H9 (cell line): ENCODE data around the gene KCNMA1. TPM values are rescaled to one million over a fixed set of nuclear protein-coding genes. Genes with fewer than 3 reads are reported as not detected.

ENCODE experiments used
- DNase-seq: peaks from one replicate; pipeline ENCODE4 v3.0.0-alpha.2; 2017
- H2AFZ ChIP-seq: one replicate; pipeline ENCODE4 v1.6.1; 2013; ENCODE audit warnings: mild to moderate bottlenecking, low read length, control low read depth, moderate library complexity
- H2AK5ac ChIP-seq: 2 replicates; pipeline ENCODE4 v1.6.1; 2013; ENCODE audit warnings: low read length, control low read depth, mixed read lengths; ENCODE audit not compliant: insufficient read length
- H2BK120ac ChIP-seq: one replicate; pipeline ENCODE4 v1.6.1; 2013; ENCODE audit warnings: low read depth, mild to moderate bottlenecking, low read length, control low read depth, inconsistent platforms; ENCODE audit not compliant: poor library complexity, severe bottlenecking
- H2BK12ac ChIP-seq: 2 replicates; pipeline ENCODE4 v1.6.1; 2013; ENCODE audit warnings: low read length, control low read depth, mixed read lengths, low read depth; ENCODE audit not compliant: insufficient read length
- H2BK15ac ChIP-seq: 2 replicates; pipeline ENCODE4 v1.6.1; 2013; ENCODE audit warnings: low read depth, low read length, control low read depth
- H2BK20ac ChIP-seq: one replicate; pipeline ENCODE4 v1.6.1; 2013; ENCODE audit warnings: low read depth, mild to moderate bottlenecking, low read length, control low read depth, inconsistent platforms; ENCODE audit not compliant: poor library complexity, severe bottlenecking
- H2BK5ac ChIP-seq: 2 replicates; pipeline ENCODE4 v1.6.1; 2013; ENCODE audit warnings: low read length, control low read depth, mixed read lengths; ENCODE audit not compliant: insufficient read length
- H3K14ac ChIP-seq: 2 replicates; pipeline ENCODE4 v1.6.1; 2013; ENCODE audit warnings: low read length, control low read depth; ENCODE audit not compliant: insufficient read depth
- H3K18ac ChIP-seq: 2 replicates; pipeline ENCODE4 v1.6.1; 2013; ENCODE audit warnings: low read depth, mild to moderate bottlenecking, mixed read lengths, low read length, control low read depth; ENCODE audit not compliant: insufficient read length
- H3K23ac ChIP-seq: 2 replicates; pipeline ENCODE4 v1.6.1; 2013; ENCODE audit warnings: low read length, control low read depth, mixed read lengths, low read depth; ENCODE audit not compliant: insufficient read length
- H3K23me2 ChIP-seq: 2 replicates; pipeline ENCODE4 v1.6.1; 2013; ENCODE audit warnings: low read depth, mild to moderate bottlenecking, mixed read lengths, low read length, control low read depth; ENCODE audit not compliant: insufficient read length, poor library complexity, severe bottlenecking
- H3K27ac ChIP-seq: 2 replicates; pipeline ENCODE4 v1.5.1; 2013; ENCODE audit warnings: low read length, control low read depth, mixed read lengths, low read depth; ENCODE audit not compliant: insufficient read length
- H3K27me3 ChIP-seq: 2 replicates; pipeline ENCODE4 v1.6.1; 2013; ENCODE audit warnings: low read length, control low read depth, inconsistent platforms; ENCODE audit not compliant: insufficient read depth
- H3K4ac ChIP-seq: 2 replicates; pipeline ENCODE4 v1.6.1; 2013; ENCODE audit warnings: low read depth, mild to moderate bottlenecking, control low read depth, inconsistent platforms, low read length, moderate library complexity
- H3K4me1 ChIP-seq: 2 replicates; pipeline ENCODE4 v1.6.1; 2013; ENCODE audit warnings: low read length, control low read depth, inconsistent platforms; ENCODE audit not compliant: insufficient read depth
- H3K4me2 ChIP-seq: 2 replicates; pipeline ENCODE4 v1.6.1; 2013; ENCODE audit warnings: low read length, control low read depth, mixed read lengths; ENCODE audit not compliant: insufficient read length, insufficient read depth
- H3K56ac ChIP-seq: 2 replicates; pipeline ENCODE4 v1.6.1; 2013; ENCODE audit warnings: low read depth, mild to moderate bottlenecking, mixed read lengths, low read length, control low read depth; ENCODE audit not compliant: insufficient read length
- H3K79me1 ChIP-seq: 2 replicates; pipeline ENCODE4 v1.6.1; 2013; ENCODE audit warnings: low read depth, mild to moderate bottlenecking, moderate library complexity, low read length, control low read depth, inconsistent platforms; ENCODE audit not compliant: insufficient read depth, poor library complexity, severe bottlenecking
- H3K79me2 ChIP-seq: 2 replicates; pipeline ENCODE4 v1.6.1; 2013; ENCODE audit warnings: low read length, control low read depth, inconsistent platforms; ENCODE audit not compliant: insufficient read depth
- H3K9ac ChIP-seq: 2 replicates; pipeline ENCODE4 v1.6.1; 2013; ENCODE audit warnings: low read length, control low read depth, mixed read lengths; ENCODE audit not compliant: insufficient read length; ENCODE audit errors: extremely low read depth
- H3K9me3 ChIP-seq: one replicate; pipeline ENCODE4 v1.6.1; 2013; ENCODE audit warnings: low read depth, low read length, inconsistent platforms; ENCODE audit not compliant: control insufficient read depth
- H3T11ph ChIP-seq: one replicate; pipeline ENCODE4 v1.6.1; 2013; ENCODE audit warnings: mild to moderate bottlenecking, low read length, control low read depth, inconsistent platforms
- H4K20me1 ChIP-seq: one replicate; pipeline ENCODE4 v1.6.1; 2013; ENCODE audit not compliant: control insufficient read depth, insufficient read length, insufficient read depth
- H4K5ac ChIP-seq: 2 replicates; pipeline ENCODE4 v1.6.1; 2013; ENCODE audit warnings: low read depth, mild to moderate bottlenecking, mixed read lengths, low read length, control low read depth; ENCODE audit not compliant: insufficient read length
- H4K8ac ChIP-seq: replicated peaks from 2 replicates; pipeline ENCODE4 v1.6.1; 2013; ENCODE audit warnings: low read length, control low read depth, mixed read lengths, low read depth; ENCODE audit not compliant: insufficient read length
- H4K91ac ChIP-seq: 2 replicates; pipeline ENCODE4 v1.6.1; 2013; ENCODE audit warnings: low read depth, mild to moderate bottlenecking, moderate library complexity, mixed read lengths, low read length, control low read depth; ENCODE audit not compliant: insufficient read length
- H3K27ac Mint-ChIP-seq, 3 experiments: 2 replicates in 2 of 3; 3 replicates in 1 of 3; pipeline ENCODE4 v1.8.0; 2020 to 2021; ENCODE audit warnings: mixed read lengths in 3 of 3, mild to moderate bottlenecking in 1 of 3, moderate library complexity in 1 of 3
- H3K27me3 Mint-ChIP-seq: 2 replicates; pipeline ENCODE4 v1.8.0; 2021; ENCODE audit warnings: low read depth, mild to moderate bottlenecking, moderate library complexity, mixed read lengths
- H3K36me3 Mint-ChIP-seq, 3 experiments: 2 replicates in 2 of 3; 3 replicates in 1 of 3; pipeline ENCODE4 v1.8.0; 2020 to 2021; ENCODE audit warnings: low read depth in 3 of 3, mixed read lengths in 3 of 3; ENCODE audit not compliant: insufficient read depth in 1 of 3
- H3K4me1 Mint-ChIP-seq, 2 experiments: 2 replicates each; pipeline ENCODE4 v1.8.0; 2020; ENCODE audit warnings: mixed read lengths in 2 of 2
- H3K4me3 Mint-ChIP-seq, 2 experiments: 2 replicates in 1 of 2; 3 replicates in 1 of 2; pipeline ENCODE4 v1.8.0; 2020 to 2021; ENCODE audit warnings: mild to moderate bottlenecking in 2 of 2, mixed read lengths in 2 of 2, moderate library complexity in 1 of 2
- H3K9me3 Mint-ChIP-seq, 2 experiments: 2 replicates in 1 of 2; 3 replicates in 1 of 2; pipeline ENCODE4 v1.8.0; 2020; ENCODE audit warnings: mild to moderate bottlenecking in 2 of 2, mixed read lengths in 2 of 2, moderate library complexity in 1 of 2
- CTCF ChIP-seq: fragments of 200-600 bp; sonication (generic); conservative IDR thresholded peaks from 3 replicates; pipeline ENCODE4 v1.8.0; 2021; ENCODE audit warnings: antibody characterized with exemption, mild to moderate bottlenecking
- WGBS: extraction: QIAGEN DNeasy Blood & Tissue Kit; methylation state at CpG from one replicate; pipeline ENCODE4 v1.1.7; 2013; ENCODE audit warnings: missing lambda C conversion rate, low lambda C conversion rate, mixed read lengths; ENCODE audit not compliant: insufficient read length; ENCODE audit errors: extremely low coverage; 5-methylcytosine and 5-hydroxymethylcytosine counted together
- total RNA-seq: library from RNA; stranded (reverse); gene quantifications from 2 replicates; pipeline ENCODE4 v1.2.1, GENCODE V29; 2021

The KCNMA1 gene
- total RNA-seq, 1 experiment from 2014 or later, result 2.0 TPM

GRCh38 chr10:77482072-77482471 is 155.5 kb downstream of the KCNMA1 start:
- H3K9me3 Mint-ChIP-seq, result no peaks in the 10 kb centered on the region
- H2BK120ac ChIP-seq, result no peak overlapping the region
- no peak overlapping the region for H4K91ac ChIP-seq
- no peak overlapping the region for H2AFZ ChIP-seq
- no peak overlapping the region for H3K4me2 ChIP-seq
- no peak for DNase-seq
- H3T11ph ChIP-seq, result no peak overlapping the region
- WGBS, result no CpG with 5 or more reads among the region's 2 CpGs
- no peak for TF ChIP-seq CTCF
- no peak overlapping the region for H3K27ac ChIP-seq
- H3K9me3 ChIP-seq, result no peaks in the 10 kb centered on the region
- no peaks in the 10 kb centered on the region for H3K23me2 ChIP-seq
- no peaks in the 10 kb centered on the region for H3K79me1 ChIP-seq
- H4K20me1 ChIP-seq, result no peaks in the 10 kb centered on the region
- H3K4me1 ChIP-seq, result no peaks in the 10 kb centered on the region
- no peak overlapping the region for H3K27ac Mint-ChIP-seq
- H3K14ac ChIP-seq, result no peak overlapping the region
- no peak overlapping the region for H3K4me3 Mint-ChIP-seq
- no peaks in the 10 kb centered on the region for H3K36me3 Mint-ChIP-seq
- no peak overlapping the region for H3K23ac ChIP-seq
- H3K18ac ChIP-seq, result no peak overlapping the region
- no peaks in the 10 kb centered on the region for H3K79me2 ChIP-seq
- no peak overlapping the region for H3K56ac ChIP-seq
- no peak overlapping the region for H2BK15ac ChIP-seq
- H3K9ac ChIP-seq, result no peak overlapping the region
- no peak overlapping the region for H3K4ac ChIP-seq
- H2BK12ac ChIP-seq, result no peak overlapping the region
- no peak overlapping the region for H2BK5ac ChIP-seq
- H3K27me3 ChIP-seq, result no peaks in the 10 kb centered on the region
- H2BK20ac ChIP-seq, result no peak overlapping the region
- H2AK5ac ChIP-seq, result no peak overlapping the region
- H3K27me3 Mint-ChIP-seq, result peaks cover 5% of the 10 kb centered on the region
- no peak overlapping the region for H4K5ac ChIP-seq
- no peak overlapping the region for H4K8ac ChIP-seq
- 0 out of 4 replicates have a peak, but pooled peaks cover 0 to 2% of the 10 kb centered on the region in 2 experiments for H3K4me1 Mint-ChIP-seq
